OCI-LY1 (cell line): ENCODE data around the gene CACNA1C.

Experiments used
- EZH2 ChIP-seq: fragments of 200-600 bp; sonication (generic), shearing (Covaris generic); IDR thresholded peaks from 2 replicates; pipeline ENCODE4 v1.8.0; 2017; ENCODE audit warnings: borderline replicate concordance, mixed run types, mild to moderate bottlenecking, antibody characterized with exemption, low read length, moderate library complexity, mixed read lengths
- TF ChIP-seq, protein P1 (sequence below): fragments of 200-600 bp; sonication (generic), shearing (Covaris generic); IDR thresholded peaks from 2 replicates; pipeline ENCODE4 v1.5.1; 2017; ENCODE audit warnings: mild to moderate bottlenecking, antibody characterized with exemption, low read length, moderate library complexity, mixed read lengths

DNA sequence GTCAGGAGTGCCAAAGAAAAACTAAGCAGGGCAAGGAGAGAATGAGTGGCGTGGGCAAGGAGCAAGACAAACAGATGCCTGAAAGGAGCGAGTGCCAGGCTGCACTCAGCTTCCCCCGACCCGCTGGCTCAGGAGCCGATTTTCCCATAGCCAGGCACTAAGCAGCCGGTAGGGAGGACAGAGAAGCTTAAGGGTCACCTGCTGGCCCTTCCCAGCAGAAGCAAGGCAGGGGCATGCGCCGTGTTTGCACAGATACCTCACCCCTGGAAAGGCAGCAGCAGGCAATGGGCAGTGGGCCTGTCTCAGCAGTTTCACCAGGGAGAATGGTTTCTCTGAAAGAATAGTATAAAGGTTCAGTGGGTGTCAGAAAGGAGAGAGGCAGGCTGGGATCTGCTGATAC is 637.1 kb downstream of the CACNA1C start:
- TF ChIP-seq, protein P1, sequence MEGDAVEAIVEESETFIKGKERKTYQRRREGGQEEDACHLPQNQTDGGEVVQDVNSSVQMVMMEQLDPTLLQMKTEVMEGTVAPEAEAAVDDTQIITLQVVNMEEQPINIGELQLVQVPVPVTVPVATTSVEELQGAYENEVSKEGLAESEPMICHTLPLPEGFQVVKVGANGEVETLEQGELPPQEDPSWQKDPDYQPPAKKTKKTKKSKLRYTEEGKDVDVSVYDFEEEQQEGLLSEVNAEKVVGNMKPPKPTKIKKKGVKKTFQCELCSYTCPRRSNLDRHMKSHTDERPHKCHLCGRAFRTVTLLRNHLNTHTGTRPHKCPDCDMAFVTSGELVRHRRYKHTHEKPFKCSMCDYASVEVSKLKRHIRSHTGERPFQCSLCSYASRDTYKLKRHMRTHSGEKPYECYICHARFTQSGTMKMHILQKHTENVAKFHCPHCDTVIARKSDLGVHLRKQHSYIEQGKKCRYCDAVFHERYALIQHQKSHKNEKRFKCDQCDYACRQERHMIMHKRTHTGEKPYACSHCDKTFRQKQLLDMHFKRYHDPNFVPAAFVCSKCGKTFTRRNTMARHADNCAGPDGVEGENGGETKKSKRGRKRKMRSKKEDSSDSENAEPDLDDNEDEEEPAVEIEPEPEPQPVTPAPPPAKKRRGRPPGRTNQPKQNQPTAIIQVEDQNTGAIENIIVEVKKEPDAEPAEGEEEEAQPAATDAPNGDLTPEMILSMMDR, result no peak
- no peak for TF ChIP-seq EZH2
